HG03521 (cell line): ENCODE measurements around the gene SELENOM.
A peak's percentile ranks its signal among the peaks of the same experiment; 100 is the strongest.

ENCODE experiments used
- ATAC-seq: cut with Tn5 transposase; IDR thresholded peaks from one replicate; pipeline ENCODE4 v1.9.1; 2021; ENCODE audit warnings: mild to moderate bottlenecking, moderate library complexity; ENCODE audit not compliant: unreplicated experiment

Gene SELENOM

GRCh38 chr22:31093086-31093850 is 14.1 kb downstream of the SELENOM start:
- no peak for ATAC-seq

- no peak for ATAC-seq
Observed at GRCh38 chr22:31092161-31092560, 15.2 kb downstream of the SELENOM start.

GRCh38 chr22:31091106-31091975 is 16.0 kb downstream of the SELENOM start:
- no peak for ATAC-seq

- no peak for ATAC-seq
Observed at GRCh38 chr22:31090217-31091085, 16.9 kb downstream of the SELENOM start.

GRCh38 chr22:31089160-31090100 is 17.9 kb downstream of the SELENOM start:
- ATAC-seq = no peak

GRCh38 chr22:31088233-31088986 is 19.0 kb downstream of the SELENOM start:
- no peak for ATAC-seq

- ATAC-seq = no peak
Observed at GRCh38 chr22:31087744-31088215, 19.6 kb downstream of the SELENOM start.

GRCh38 chr22:31086703-31087330 is 20.6 kb downstream of the SELENOM start:
- no peak for ATAC-seq

GRCh38 chr22:31085928-31086327 is 21.4 kb downstream of the SELENOM start:
- no peak for ATAC-seq

GRCh38 chr22:31085493-31085824 is 21.9 kb downstream of the SELENOM start:
- ATAC-seq = no peak

- ATAC-seq = peak; percentile 58
Observed at GRCh38 chr22:31084811-31085492, 22.4 kb downstream of the SELENOM start.

- ATAC-seq = no peak
Observed at GRCh38 chr22:31083923-31084810, 23.2 kb downstream of the SELENOM start.

- no peak for ATAC-seq
Observed at GRCh38 chr22:31083377-31083768, 24.0 kb downstream of the SELENOM start.

GRCh38 chr22:31082606-31083376 is 24.6 kb downstream of the SELENOM start:
- no peak for ATAC-seq

GRCh38 chr22:31081963-31082605 is 25.3 kb downstream of the SELENOM start:
- ATAC-seq = no peak
